NCI-H2107 treated with DMSO at 0.1 percent for 48 hours (cell line): ENCODE data around the gene FAAH.

Experiments used
- DNase-seq: peaks from one replicate; lab custom pipeline; 2025; ENCODE audit not compliant: unreplicated experiment; lab: John Stamatoyannopoulos, UW

Gene FAAH

GRCh38 chr1:46421739-46422138 is 27.6 kb downstream of the FAAH start:
- DNase-seq, result no peak

GRCh38 chr1:46422261-46422871 is 28.2 kb downstream of the FAAH start:
- no peak for DNase-seq

- DNase-seq, result no peak
Measured at GRCh38 chr1:46423574-46424240, 29.6 kb downstream of the FAAH start.

- DNase-seq, result no peak
Measured at GRCh38 chr1:46424730-46425129, 30.6 kb downstream of the FAAH start.

- DNase-seq, result no peak
Measured at GRCh38 chr1:46425726-46426125, 31.6 kb downstream of the FAAH start.

- no peak for DNase-seq
Measured at GRCh38 chr1:46427541-46427940, 33.4 kb downstream of the FAAH start.

GRCh38 chr1:46429436-46429835 is 35.3 kb downstream of the FAAH start:
- DNase-seq, result no peak

GRCh38 chr1:46431695-46432094 is 37.6 kb downstream of the FAAH start:
- no peak for DNase-seq

- DNase-seq, result no peak
Measured at GRCh38 chr1:46432781-46433327, 38.7 kb downstream of the FAAH start.

- no peak for DNase-seq
Measured at GRCh38 chr1:46434358-46434757, 40.2 kb downstream of the FAAH start.

- DNase-seq, result no peak
Measured at GRCh38 chr1:46436844-46437243, 42.7 kb downstream of the FAAH start.

GRCh38 chr1:46437723-46438122 is 43.6 kb downstream of the FAAH start:
- DNase-seq, result no peak

- DNase-seq, result no peak
Measured at GRCh38 chr1:46438346-46438745, 44.2 kb downstream of the FAAH start.

- no peak for DNase-seq
Measured at GRCh38 chr1:46440478-46440877, 46.4 kb downstream of the FAAH start.

- peak; percentile 67 for DNase-seq
Measured at GRCh38 chr1:46442317-46443161, 48.4 kb downstream of the FAAH start.

- DNase-seq, result no peak
Measured at GRCh38 chr1:46444466-46444865, 50.3 kb downstream of the FAAH start.

- no peak for DNase-seq
Measured at GRCh38 chr1:46445773-46446256, 51.7 kb downstream of the FAAH start.

- peak; percentile 68 for DNase-seq
Measured at GRCh38 chr1:46446646-46447498, 52.8 kb downstream of the FAAH start.

- DNase-seq, result no peak
Measured at GRCh38 chr1:46447499-46448108, 53.5 kb downstream of the FAAH start.
